ENCODE data around the gene MORN1.
A peak's percentile ranks its signal among the peaks of the same experiment; 100 is the strongest.

The MORN1 gene

DNA sequence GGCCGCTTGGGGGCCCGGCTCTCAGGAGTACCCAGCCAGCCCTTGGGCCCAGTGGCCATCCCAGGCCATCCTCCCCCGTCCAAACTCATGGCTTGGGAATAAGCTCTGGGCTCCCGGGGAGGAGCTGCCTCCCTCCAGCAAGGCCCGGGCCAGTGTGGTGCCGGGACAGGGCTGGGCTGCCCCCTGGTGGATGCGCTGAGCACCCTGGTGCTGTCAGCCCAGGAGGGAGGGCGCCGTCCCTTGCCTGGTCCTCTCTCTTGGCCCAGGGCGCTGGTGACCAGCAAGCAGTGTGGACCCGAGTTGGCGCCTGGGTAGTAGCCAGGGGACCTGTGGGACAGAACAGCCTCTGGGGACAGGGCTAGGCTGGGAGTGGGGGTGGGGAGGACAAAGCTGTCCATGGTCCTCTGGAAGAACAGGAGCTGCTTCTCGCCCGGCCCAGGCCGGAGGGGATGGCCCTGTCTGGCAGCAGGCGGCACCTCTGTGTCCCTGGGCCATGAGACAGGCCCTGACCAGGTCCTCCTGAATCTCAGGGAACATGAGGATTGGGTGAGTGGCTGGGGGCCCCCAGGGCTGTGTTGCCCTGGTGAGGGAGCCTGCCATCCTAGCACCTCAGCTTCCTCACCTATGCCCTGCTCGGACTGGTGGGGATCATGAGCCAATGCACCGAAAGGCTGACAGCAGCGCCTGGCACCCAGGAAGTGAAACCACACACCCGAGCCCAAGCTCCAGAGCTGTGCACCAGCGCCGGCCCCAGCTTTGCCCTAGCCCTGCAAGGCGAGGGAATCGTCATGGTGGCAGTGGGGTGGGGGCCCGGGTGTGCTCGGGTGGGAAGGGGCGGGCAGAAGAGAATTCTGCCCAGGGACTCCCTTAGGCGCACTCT is 9.4 kb downstream of the MORN1 start:
- no peaks in the 10 kb centered on the region; the same call in 1 of the 2 replicates for H3K36me3 ChIP-seq (ENCODE audit: control insufficient read depth, insufficient read depth, low read length)
- H3K27ac ChIP-seq (ENCODE audit: low read length), result no peak overlapping the region
- H3K27me3 ChIP-seq (ENCODE audit: control insufficient read depth, insufficient read depth, low read length), result no peaks in the 10 kb centered on the region
- DNase-seq (ENCODE audit: low read depth, low spot score), result peak; percentile 54
- no peak overlapping the region for H3K4me3 ChIP-seq (ENCODE audit: low read length)
- no CpG with 5 or more reads among the region's 28 CpGs for WGBS (ENCODE audit: insufficient coverage, insufficient read length)
- H3K9me3 ChIP-seq (ENCODE audit: control insufficient read depth, insufficient read depth, low read length), result no peaks in the 10 kb centered on the region
- H3K4me1 ChIP-seq (ENCODE audit: control insufficient read depth, insufficient read depth, low read length), result no peaks in the 10 kb centered on the region

- DNase-seq (ENCODE audit: low read depth, low spot score), result no peak
- no peaks in the 10 kb centered on the region for H3K27me3 ChIP-seq (ENCODE audit: control insufficient read depth, insufficient read depth, low read length)
- no peaks in the 10 kb centered on the region for H3K9me3 ChIP-seq (ENCODE audit: control insufficient read depth, insufficient read depth, low read length)
These were observed 10.3 kb downstream of the MORN1 start for GRCh38 chr1:2380816-2381591.

DNA sequence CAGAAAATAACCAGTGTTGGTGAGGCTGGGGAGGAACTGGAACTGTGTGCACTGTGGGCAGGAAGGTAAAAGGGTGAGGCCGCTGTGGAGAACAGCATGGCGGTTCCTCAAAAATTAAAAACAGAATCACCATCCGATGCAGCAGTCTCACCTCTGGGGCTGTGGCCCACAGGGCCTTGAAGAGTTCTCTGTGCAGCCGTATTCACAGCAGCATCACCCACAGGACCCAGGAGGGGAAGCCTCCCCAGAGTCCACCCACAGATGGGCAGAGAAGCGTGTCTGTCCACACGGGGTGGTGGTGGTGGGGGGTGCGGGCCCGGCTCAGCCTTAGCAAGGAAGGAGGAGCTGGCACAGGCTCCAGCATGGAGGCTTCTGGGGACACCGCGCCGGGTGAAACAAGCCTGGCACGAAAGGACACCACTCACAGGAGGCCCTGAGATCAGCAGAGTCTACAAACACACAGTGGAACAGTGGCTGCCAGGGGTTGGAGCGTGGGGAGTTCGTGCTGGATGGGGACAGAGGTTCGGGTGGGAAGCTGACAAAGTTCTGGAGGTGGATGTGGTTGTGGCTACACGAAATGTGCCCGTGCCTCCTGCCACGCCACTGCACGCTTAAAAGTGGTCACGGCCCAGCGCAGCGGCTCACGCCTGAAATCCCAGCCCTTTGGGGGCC is 11.5 kb downstream of the MORN1 start:
- Histone ChIP-seq H3K27me3 (ENCODE audit: control insufficient read depth, insufficient read depth, low read length) (no peaks in the 10 kb centered on the region), H3K27ac (ENCODE audit: low read length) (no peak overlapping the region), H3K4me3 (ENCODE audit: low read length) (no peak overlapping the region), H3K9me3 (ENCODE audit: control insufficient read depth, insufficient read depth, low read length) (no peaks in the 10 kb centered on the region), H3K4me1 (ENCODE audit: control insufficient read depth, insufficient read depth, low read length) (no peaks in the 10 kb centered on the region), H3K36me3 (ENCODE audit: control insufficient read depth, insufficient read depth, low read length) (no peaks in the 10 kb centered on the region; the same call in 1 of the 2 replicates)
- DNase-seq (ENCODE audit: low read depth, low spot score), result no peak
- WGBS (ENCODE audit: insufficient coverage, insufficient read length), result no CpG with 5 or more reads among the region's 23 CpGs

More at GRCh38 chr1:2380816-2381591, 10.3 kb downstream of the MORN1 start:
- H3K36me3 ChIP-seq (ENCODE audit: control insufficient read depth, insufficient read depth, low read length), result no peaks in the 10 kb centered on the region; the same call in 1 of the 2 replicates
- no peaks in the 10 kb centered on the region for H3K4me1 ChIP-seq (ENCODE audit: control insufficient read depth, insufficient read depth, low read length)
- no peak overlapping the region for H3K4me3 ChIP-seq (ENCODE audit: low read length)
- H3K27ac ChIP-seq (ENCODE audit: low read length), result no peak overlapping the region
- no CpG with 5 or more reads among the region's 32 CpGs for WGBS (ENCODE audit: insufficient coverage, insufficient read length)

DNA sequence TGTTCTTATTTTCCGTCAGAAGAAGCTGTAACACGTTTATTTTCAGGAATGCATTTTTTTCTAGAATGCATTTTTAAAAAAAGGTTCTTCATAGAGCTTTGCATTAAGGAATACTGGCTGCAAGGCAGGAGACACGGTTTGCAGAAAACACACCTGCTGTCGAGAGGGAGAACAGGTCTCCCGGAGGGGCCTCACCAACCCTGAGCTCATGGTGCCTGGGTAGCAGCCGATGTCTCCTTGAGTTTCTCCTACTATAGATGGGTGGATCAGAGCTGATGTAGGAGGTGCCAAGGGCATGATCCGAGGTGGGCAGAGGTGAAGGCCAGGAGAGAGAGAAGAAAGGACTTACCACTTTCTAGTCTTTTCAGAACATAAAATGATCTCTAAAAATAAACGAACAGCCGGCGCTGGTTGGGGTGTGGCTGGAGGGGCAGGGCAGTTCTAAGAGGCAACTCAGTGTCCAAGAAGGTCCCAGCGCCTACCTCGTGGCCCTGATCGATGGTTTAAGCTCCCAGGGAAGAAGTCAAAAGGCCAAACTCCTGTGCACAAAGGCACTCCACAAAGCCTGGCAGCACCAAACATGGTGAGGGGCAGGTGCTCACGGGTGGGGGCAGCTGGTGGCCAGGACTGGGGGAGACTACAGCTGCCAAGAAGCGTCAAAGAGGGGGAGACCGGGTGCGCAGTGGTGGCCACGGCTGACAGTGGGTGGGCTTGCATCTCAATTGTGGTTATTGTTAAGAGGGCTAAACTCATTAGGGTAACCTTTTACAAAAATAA is 12.2 kb downstream of the MORN1 start:
- H3K27me3 ChIP-seq (ENCODE audit: control insufficient read depth, insufficient read depth, low read length), result no peaks in the 10 kb centered on the region
- H3K4me3 ChIP-seq (ENCODE audit: low read length), result no peak overlapping the region
- DNase-seq (ENCODE audit: low read depth, low spot score), result no peak
- WGBS (ENCODE audit: insufficient coverage, insufficient read length), result no CpG with 5 or more reads among the region's 18 CpGs
- no peaks in the 10 kb centered on the region for H3K9me3 ChIP-seq (ENCODE audit: control insufficient read depth, insufficient read depth, low read length)
- no peaks in the 10 kb centered on the region for H3K4me1 ChIP-seq (ENCODE audit: control insufficient read depth, insufficient read depth, low read length)
- no peaks in the 10 kb centered on the region; the same call in 1 of the 2 replicates for H3K36me3 ChIP-seq (ENCODE audit: control insufficient read depth, insufficient read depth, low read length)
- H3K27ac ChIP-seq (ENCODE audit: low read length), result no peak overlapping the region

GRCh38 chr1:2378441-2378851 is 12.9 kb downstream of the MORN1 start:
- Histone ChIP-seq H3K27me3 (ENCODE audit: control insufficient read depth, insufficient read depth, low read length) (no peaks in the 10 kb centered on the region), H3K36me3 (ENCODE audit: control insufficient read depth, insufficient read depth, low read length) (no peaks in the 10 kb centered on the region; the same call in 1 of the 2 replicates), H3K27ac (ENCODE audit: low read length) (no peak overlapping the region), H3K4me1 (ENCODE audit: control insufficient read depth, insufficient read depth, low read length) (no peaks in the 10 kb centered on the region), H3K4me3 (ENCODE audit: low read length) (no peak overlapping the region), H3K9me3 (ENCODE audit: control insufficient read depth, insufficient read depth, low read length) (no peaks in the 10 kb centered on the region)
- WGBS (ENCODE audit: insufficient coverage, insufficient read length), result no CpG with 5 or more reads among the region's 24 CpGs
- no peak for DNase-seq (ENCODE audit: low read depth, low spot score)

DNA sequence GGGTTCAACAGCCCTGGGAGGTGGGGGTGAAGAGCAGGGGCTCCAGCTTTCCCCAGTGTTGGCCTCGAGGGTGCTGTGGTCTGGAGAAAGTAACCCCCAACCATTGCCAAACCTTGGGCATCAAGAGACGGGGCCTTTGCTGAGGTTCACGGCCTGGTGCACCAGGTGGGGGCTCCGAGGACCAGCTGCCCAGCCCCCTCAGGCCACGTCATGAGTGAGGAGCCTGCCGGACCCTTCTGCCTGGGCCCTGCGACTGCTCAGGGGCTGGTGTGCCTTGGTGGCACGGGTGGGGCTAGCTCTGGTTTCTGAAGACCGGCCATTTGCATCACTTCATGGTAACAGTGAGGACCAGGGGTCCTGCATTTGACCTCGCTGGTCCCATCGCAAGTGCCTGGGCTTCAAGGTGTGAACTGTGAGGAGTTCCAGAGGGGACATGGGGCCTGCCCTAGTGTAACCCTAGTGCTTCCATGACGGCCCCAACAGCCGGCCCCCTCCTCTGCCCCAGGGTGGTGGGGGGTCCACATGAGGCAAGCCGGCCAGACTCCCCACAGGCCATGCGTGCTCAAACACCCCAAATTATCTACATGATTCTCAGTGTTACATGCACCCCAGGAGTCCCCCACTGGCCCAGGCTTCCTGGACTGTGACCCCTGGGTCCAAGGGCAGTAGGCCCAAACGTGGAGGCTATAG is 13.5 kb downstream of the MORN1 start:
- DNase-seq (ENCODE audit: low read depth, low spot score), result no peak
- no peaks in the 10 kb centered on the region for H3K9me3 ChIP-seq (ENCODE audit: control insufficient read depth, insufficient read depth, low read length)
- no peaks in the 10 kb centered on the region for H3K27me3 ChIP-seq (ENCODE audit: control insufficient read depth, insufficient read depth, low read length)
- no CpG with 5 or more reads among the region's 16 CpGs for WGBS (ENCODE audit: insufficient coverage, insufficient read length)
- H3K27ac ChIP-seq (ENCODE audit: low read length), result no peak overlapping the region
- no peak overlapping the region for H3K4me3 ChIP-seq (ENCODE audit: low read length)
- no peaks in the 10 kb centered on the region; the same call in 1 of the 2 replicates for H3K36me3 ChIP-seq (ENCODE audit: control insufficient read depth, insufficient read depth, low read length)
- H3K4me1 ChIP-seq (ENCODE audit: control insufficient read depth, insufficient read depth, low read length), result no peaks in the 10 kb centered on the region

- no CpG with 5 or more reads among the region's 25 CpGs for WGBS (ENCODE audit: insufficient coverage, insufficient read length)
- DNase-seq (ENCODE audit: low read depth, low spot score), result no peak
- H3K36me3 ChIP-seq (ENCODE audit: control insufficient read depth, insufficient read depth, low read length), result no peaks in the 10 kb centered on the region; the same call in 1 of the 2 replicates
- H3K4me3 ChIP-seq (ENCODE audit: low read length), result no peak overlapping the region
- no peaks in the 10 kb centered on the region for H3K4me1 ChIP-seq (ENCODE audit: control insufficient read depth, insufficient read depth, low read length)
- no peaks in the 10 kb centered on the region for H3K9me3 ChIP-seq (ENCODE audit: control insufficient read depth, insufficient read depth, low read length)
- H3K27ac ChIP-seq (ENCODE audit: low read length), result no peak overlapping the region
- H3K27me3 ChIP-seq (ENCODE audit: control insufficient read depth, insufficient read depth, low read length), result no peaks in the 10 kb centered on the region
These were observed 14.3 kb downstream of the MORN1 start for GRCh38 chr1:2376931-2377672.

DNA sequence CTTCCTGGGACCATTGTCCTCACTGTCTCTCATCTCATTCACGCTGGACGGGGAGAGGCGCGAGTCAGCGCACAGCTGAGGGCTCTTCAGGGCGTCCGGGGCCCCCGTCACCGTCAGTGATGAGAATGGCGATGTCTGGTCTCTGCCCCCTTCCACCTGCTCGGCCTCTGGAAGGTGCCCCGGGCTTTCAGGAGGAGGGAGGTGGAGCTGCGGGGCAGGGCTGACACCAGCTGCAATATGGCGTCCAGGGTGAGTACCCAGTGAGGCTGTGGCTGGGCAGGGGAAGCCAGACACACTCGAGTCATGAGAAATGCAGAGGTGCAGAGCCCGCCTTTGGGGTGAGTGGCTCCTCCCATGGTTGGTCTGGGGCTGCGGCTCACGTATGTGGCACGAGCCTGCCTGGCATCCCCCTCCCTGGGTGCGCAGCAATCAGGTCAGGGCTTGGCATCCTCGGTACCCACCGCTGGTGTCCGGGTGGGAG is 15.1 kb downstream of the MORN1 start:
- no peak overlapping the region for H3K4me3 ChIP-seq (ENCODE audit: low read length)
- no peaks in the 10 kb centered on the region for H3K4me1 ChIP-seq (ENCODE audit: control insufficient read depth, insufficient read depth, low read length)
- no peak overlapping the region for H3K27ac ChIP-seq (ENCODE audit: low read length)
- H3K36me3 ChIP-seq (ENCODE audit: control insufficient read depth, insufficient read depth, low read length), result no peaks in the 10 kb centered on the region; the same call in 1 of the 2 replicates
- no peaks in the 10 kb centered on the region for H3K27me3 ChIP-seq (ENCODE audit: control insufficient read depth, insufficient read depth, low read length)
- no CpG with 5 or more reads among the region's 23 CpGs for whole genome bisulfite sequencing (ENCODE audit: insufficient coverage, insufficient read length)
- DNase-seq (ENCODE audit: low read depth, low spot score), result no peak
- H3K9me3 ChIP-seq (ENCODE audit: control insufficient read depth, insufficient read depth, low read length), result no peaks in the 10 kb centered on the region

DNA sequence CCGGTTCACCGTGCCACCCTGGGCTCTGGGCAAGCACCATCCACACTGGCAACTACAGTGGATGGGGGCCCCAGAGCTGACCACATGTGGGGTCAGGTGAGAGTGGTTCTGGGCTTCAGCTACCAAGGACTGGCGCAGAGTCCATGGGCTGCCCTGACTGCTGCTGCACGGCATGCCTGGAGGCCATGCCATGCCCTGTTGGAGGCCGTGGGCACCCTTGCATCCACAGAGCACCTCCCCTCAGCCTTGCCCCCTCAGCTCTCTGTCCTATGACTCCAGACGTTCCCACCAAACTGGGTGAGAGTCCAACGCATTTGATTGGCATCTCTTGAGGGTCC is 15.5 kb downstream of the MORN1 start:
- H3K27me3 ChIP-seq (ENCODE audit: control insufficient read depth, insufficient read depth, low read length), result no peaks in the 10 kb centered on the region
- no peaks in the 10 kb centered on the region for H3K36me3 ChIP-seq (ENCODE audit: control insufficient read depth, insufficient read depth, low read length)
- no peak overlapping the region for H3K4me3 ChIP-seq (ENCODE audit: low read length)
- H3K9me3 ChIP-seq (ENCODE audit: control insufficient read depth, insufficient read depth, low read length), result no peaks in the 10 kb centered on the region
- H3K27ac ChIP-seq (ENCODE audit: low read length), result no peak overlapping the region
- no CpG with 5 or more reads among the region's 7 CpGs for WGBS (ENCODE audit: insufficient coverage, insufficient read length)
- H3K4me1 ChIP-seq (ENCODE audit: control insufficient read depth, insufficient read depth, low read length), result no peaks in the 10 kb centered on the region
- no peak for DNase-seq (ENCODE audit: low read depth, low spot score)

All from iPS DF 6.9 (cell line).